Erythroblast (primary cell): ENCODE measurements around the gene TOGARAM1.

Experiments used
- GATA1 ChIP-seq: IDR thresholded peaks from 2 replicates; pipeline ENCODE4 v1.6.1; 2011; ENCODE audit warnings: low read depth, mild to moderate bottlenecking, control low read depth, low read length, moderate library complexity
- POLR2A ChIP-seq: IDR thresholded peaks from 2 replicates; pipeline ENCODE4 v1.6.1; 2011; ENCODE audit warnings: mild to moderate bottlenecking, low read length

- TF ChIP-seq POLR2A (no peak), GATA1 (no peak)
Observed at GRCh38 chr14:45089813-45090212, 127.8 kb downstream of the TOGARAM1 start.
